ENCODE results near the gene PCNT.
A peak's percentile ranks its signal among the peaks of the same experiment; 100 is the strongest.
"Not testable (repeated sequence)": the region's sequence is repeated elsewhere in the genome, so short reads cannot be mapped to it uniquely, and the experiment has no call there.

PCNT gene

GRCh38 chr21:46299167-46299566 lies 24.8 kb upstream of the PCNT start:
- DNase-seq (ENCODE audit: low read depth): no peak

GRCh38 chr21:46301759-46302158 lies 22.2 kb upstream of the PCNT start:
- DNase-seq (ENCODE audit: low read depth): no peak
- no peak overlapping the region for H3K4me3 ChIP-seq (ENCODE audit: low read depth, low read length)

More at GRCh38 chr21:46299167-46299566, 24.8 kb upstream of the PCNT start:
- no peak overlapping the region for H3K4me3 ChIP-seq (ENCODE audit: low read depth, low read length)

- DNase-seq (ENCODE audit: low read depth): no peak
These were observed 19.5 kb upstream of the PCNT start for GRCh38 chr21:46304437-46304836.

GRCh38 chr21:46304955-46305354 lies 19.0 kb upstream of the PCNT start:
- no peak overlapping the region for H3K4me3 ChIP-seq (ENCODE audit: low read depth, low read length)
- DNase-seq (ENCODE audit: low read depth): no peak

More at GRCh38 chr21:46304437-46304836, 19.5 kb upstream of the PCNT start:
- H3K4me3 ChIP-seq (ENCODE audit: low read depth, low read length): no peak overlapping the region

- DNase-seq (ENCODE audit: low read depth): no peak
- no peak overlapping the region for H3K4me3 ChIP-seq (ENCODE audit: low read depth, low read length)
These were observed 16.3 kb upstream of the PCNT start for GRCh38 chr21:46307625-46308024.

- DNase-seq (ENCODE audit: low read depth): no peak
- H3K4me3 ChIP-seq (ENCODE audit: low read depth, low read length): no peak overlapping the region
These were observed 15.5 kb upstream of the PCNT start for GRCh38 chr21:46308431-46308830.

GRCh38 chr21:46310260-46310659 lies 13.7 kb upstream of the PCNT start:
- not testable (repeated sequence) for DNase-seq (ENCODE audit: low read depth); H3K4me3 ChIP-seq (ENCODE audit: low read depth, low read length)

- H3K4me3 ChIP-seq (ENCODE audit: low read depth, low read length): no peak overlapping the region
- DNase-seq (ENCODE audit: low read depth): no peak
These were observed 12.4 kb upstream of the PCNT start for GRCh38 chr21:46311568-46311967.

- no peak for DNase-seq (ENCODE audit: low read depth)
- no peak overlapping the region for H3K4me3 ChIP-seq (ENCODE audit: low read depth, low read length)
These were observed 11.0 kb upstream of the PCNT start for GRCh38 chr21:46312949-46313348.

GRCh38 chr21:46314441-46315020 lies 9.4 kb upstream of the PCNT start:
- H3K4me3 ChIP-seq (ENCODE audit: low read depth, low read length): no peak overlapping the region
- DNase-seq (ENCODE audit: low read depth): no peak

GRCh38 chr21:46316708-46317324 lies 7.1 kb upstream of the PCNT start:
- DNase-seq (ENCODE audit: low read depth): no peak
- no peak overlapping the region for H3K4me3 ChIP-seq (ENCODE audit: low read depth, low read length)

GRCh38 chr21:46317710-46318463 lies 6.1 kb upstream of the PCNT start:
- no peak overlapping the region for H3K4me3 ChIP-seq (ENCODE audit: low read depth, low read length)
- DNase-seq (ENCODE audit: low read depth): no peak

GRCh38 chr21:46318464-46318845 lies 5.5 kb upstream of the PCNT start:
- DNase-seq (ENCODE audit: low read depth): no peak

GRCh38 chr21:46319186-46319585 lies 4.8 kb upstream of the PCNT start:
- no peak for DNase-seq (ENCODE audit: low read depth)
- H3K4me3 ChIP-seq (ENCODE audit: low read depth, low read length): no peak overlapping the region

More at GRCh38 chr21:46318464-46318845, 5.5 kb upstream of the PCNT start:
- no peak overlapping the region for H3K4me3 ChIP-seq (ENCODE audit: low read depth, low read length)

GRCh38 chr21:46320331-46320801 lies 3.6 kb upstream of the PCNT start:
- no peak overlapping the region for H3K4me3 ChIP-seq (ENCODE audit: low read depth, low read length)
- DNase-seq (ENCODE audit: low read depth): no peak

- no peak for DNase-seq (ENCODE audit: low read depth)
- peak overlapping the region; percentile 96 for H3K4me3 ChIP-seq (ENCODE audit: low read depth, low read length)
These were observed 1.4 kb upstream of the PCNT start for GRCh38 chr21:46322351-46323226.

- peak overlapping the region; percentile 96 for H3K4me3 ChIP-seq (ENCODE audit: low read depth, low read length)
- no peak for DNase-seq (ENCODE audit: low read depth)
These were observed 688 bp upstream of the PCNT start for GRCh38 chr21:46323227-46323709.

- DNase-seq (ENCODE audit: low read depth): no peak
- H3K4me3 ChIP-seq (ENCODE audit: low read depth, low read length): peak overlapping the region; percentile 96
These were observed 575 bp downstream of the PCNT start for GRCh38 chr21:46324390-46325072.
